ENCODE measurements around the gene SRCAP. TPM values are rescaled to one million over a fixed set of nuclear protein-coding genes. Genes with fewer than 3 reads are reported as not detected.

Gene SRCAP
- total and polyA plus RNA-seq, 3 experiments from 2014 or later = 33.0 to 76.3 (median 75.4) TPM

GRCh38 chr16:30777591-30778297 lies 78.8 kb downstream of the SRCAP start:
- Histone ChIP-seq H3K27me3 (ENCODE audit: insufficient read depth, low read length, poor library complexity, severe bottlenecking) (no peaks in the 10 kb centered on the region), H3K4me3 (ENCODE audit: low read length) (no peak overlapping the region), H3K9me3 (ENCODE audit: low read length) (no peaks in the 10 kb centered on the region), H3K36me3 (ENCODE audit: insufficient read depth, low read length) (peaks cover 2% of the 10 kb centered on the region), H3K4me1 (ENCODE audit: insufficient read depth, low read length) (peaks cover 4% of the 10 kb centered on the region), H3K27ac (ENCODE audit: low read depth, low read length) (peak overlapping the region; percentile 38)
- no peak for DNase-seq
- Mint-ChIP-seq H3K27ac (no peak overlapping the region), H3K4me3 (peak overlapping the region in 4 of 7 donors; percentile 19 to 88 (median 48)), H3K4me1 (peaks cover 13 to 31% (median 15%) of the 10 kb centered on the region in 3 donors), H3K36me3 (peaks cover 0 to 23% (median 5%) of the 10 kb centered on the region in 3 donors), H3K27me3 (peaks cover 0 to 6% of the 10 kb centered on the region in 2 donors), H3K9me3 (no peaks in the 10 kb centered on the region)
- ChIA-PET POLR2A (no interaction called here), CTCF (no interaction called here)

- ChIA-PET CTCF (no interaction called here), POLR2A (no interaction called here)
- Mint-ChIP-seq H3K4me3 (peak overlapping the region in 2 of 7 donors; percentile 32 to 44), H3K27ac (no peak overlapping the region), H3K9me3 (no peaks in the 10 kb centered on the region), H3K27me3 (peaks cover 0 to 6% of the 10 kb centered on the region in 2 donors), H3K4me1 (peaks cover 8 to 27% (median 8%) of the 10 kb centered on the region in 3 donors), H3K36me3 (peaks cover 0 to 22% (median 2%) of the 10 kb centered on the region in 3 donors)
- no peak for DNase-seq
- Histone ChIP-seq H3K36me3 (ENCODE audit: insufficient read depth, low read length) (no peaks in the 10 kb centered on the region), H3K4me3 (ENCODE audit: low read length) (no peak overlapping the region), H3K9me3 (ENCODE audit: low read length) (no peaks in the 10 kb centered on the region), H3K27me3 (ENCODE audit: insufficient read depth, low read length, poor library complexity, severe bottlenecking) (no peaks in the 10 kb centered on the region), H3K4me1 (ENCODE audit: insufficient read depth, low read length) (peaks cover 4% of the 10 kb centered on the region), H3K27ac (ENCODE audit: low read depth, low read length) (peak overlapping the region; percentile 38)
Observed at GRCh38 chr16:30778549-30779244, 79.7 kb downstream of the SRCAP start.

GRCh38 chr16:30779596-30779995 lies 80.6 kb downstream of the SRCAP start:
- Histone ChIP-seq H3K27me3 (ENCODE audit: insufficient read depth, low read length, poor library complexity, severe bottlenecking) (no peaks in the 10 kb centered on the region), H3K27ac (ENCODE audit: low read depth, low read length) (no peak overlapping the region), H3K36me3 (ENCODE audit: insufficient read depth, low read length) (no peaks in the 10 kb centered on the region), H3K9me3 (ENCODE audit: low read length) (no peaks in the 10 kb centered on the region), H3K4me3 (ENCODE audit: low read length) (no peak overlapping the region), H3K4me1 (ENCODE audit: insufficient read depth, low read length) (peaks cover 4% of the 10 kb centered on the region)
- Mint-ChIP-seq H3K4me1 (peaks cover 8 to 23% (median 8%) of the 10 kb centered on the region in 3 donors), H3K27ac (no peak overlapping the region), H3K36me3 (peaks cover 0 to 15% (median 2%) of the 10 kb centered on the region in 3 donors), H3K4me3 (no peak overlapping the region), H3K9me3 (no peaks in the 10 kb centered on the region), H3K27me3 (peaks cover 0 to 6% of the 10 kb centered on the region in 2 donors)
- DNase-seq = no peak
- CTCF ChIA-PET = no interaction called here
- POLR2A ChIA-PET = no interaction called here

- POLR2A ChIA-PET = no interaction called here
- Mint-ChIP-seq H3K4me3 (no peak overlapping the region), H3K36me3 (peaks cover 0 to 12% (median 2%) of the 10 kb centered on the region in 3 donors), H3K27me3 (peaks cover 0 to 6% of the 10 kb centered on the region in 2 donors), H3K9me3 (no peaks in the 10 kb centered on the region), H3K4me1 (peaks cover 8 to 20% (median 8%) of the 10 kb centered on the region in 3 donors), H3K27ac (no peak overlapping the region)
- DNase-seq = no peak
- Histone ChIP-seq H3K27ac (ENCODE audit: low read depth, low read length) (no peak overlapping the region), H3K4me1 (ENCODE audit: insufficient read depth, low read length) (peaks cover 2% of the 10 kb centered on the region), H3K27me3 (ENCODE audit: insufficient read depth, low read length, poor library complexity, severe bottlenecking) (no peaks in the 10 kb centered on the region), H3K4me3 (ENCODE audit: low read length) (no peak overlapping the region), H3K36me3 (ENCODE audit: insufficient read depth, low read length) (no peaks in the 10 kb centered on the region), H3K9me3 (ENCODE audit: low read length) (no peaks in the 10 kb centered on the region)
- CTCF ChIA-PET = no interaction called here
Observed at GRCh38 chr16:30780021-30780420, 81.0 kb downstream of the SRCAP start.

GRCh38 chr16:30780549-30780948 lies 81.6 kb downstream of the SRCAP start:
- CTCF ChIA-PET = no interaction called here
- H3K36me3 ChIP-seq (ENCODE audit: insufficient read depth, low read length) = no peaks in the 10 kb centered on the region

GRCh38 chr16:30782486-30783279 lies 83.7 kb downstream of the SRCAP start:
- peak overlapping the region in 1 of 7 donors; percentile 37 for H3K4me3 Mint-ChIP-seq
- no peaks in the 10 kb centered on the region for H3K9me3 ChIP-seq (ENCODE audit: low read length)
- no peak overlapping the region for H3K27ac ChIP-seq (ENCODE audit: low read depth, low read length)
- peaks cover 7% of the 10 kb centered on the region for H3K27me3 ChIP-seq (ENCODE audit: insufficient read depth, low read length, poor library complexity, severe bottlenecking)
- peaks cover 0 to 11% (median 2%) of the 10 kb centered on the region in 3 donors for H3K36me3 Mint-ChIP-seq
- no peaks in the 10 kb centered on the region for H3K9me3 Mint-ChIP-seq
- H3K27ac Mint-ChIP-seq = peak overlapping the region in 1 of 8 donors; percentile 33
- H3K4me1 Mint-ChIP-seq = peaks cover 6 to 20% (median 9%) of the 10 kb centered on the region in 3 donors
- ChIA-PET POLR2A (no interaction called here), CTCF (interaction anchor here (0.8 kb wide), 1 partner anchor 62 kb away, joined by 3 read pairs; no protein-coding TSS in a partner anchor)
- H3K27me3 Mint-ChIP-seq = peaks cover 1 to 8% of the 10 kb centered on the region in 2 donors
- H3K4me1 ChIP-seq (ENCODE audit: insufficient read depth, low read length) = peaks cover 11% of the 10 kb centered on the region
- H3K36me3 ChIP-seq (ENCODE audit: insufficient read depth, low read length) = no peaks in the 10 kb centered on the region
- no peak for DNase-seq
- no peak overlapping the region for H3K4me3 ChIP-seq (ENCODE audit: low read length)

More at GRCh38 chr16:30780549-30780948, 81.6 kb downstream of the SRCAP start:
- H3K4me1 ChIP-seq (ENCODE audit: insufficient read depth, low read length) = no peaks in the 10 kb centered on the region
- H3K4me1 Mint-ChIP-seq = peaks cover 6 to 20% (median 8%) of the 10 kb centered on the region in 3 donors
- H3K27me3 ChIP-seq (ENCODE audit: insufficient read depth, low read length, poor library complexity, severe bottlenecking) = no peaks in the 10 kb centered on the region
- no peaks in the 10 kb centered on the region for H3K9me3 Mint-ChIP-seq
- H3K27me3 Mint-ChIP-seq = peaks cover 0 to 8% of the 10 kb centered on the region in 2 donors
- no peak overlapping the region for H3K27ac Mint-ChIP-seq
- peak overlapping the region; percentile 0 for H3K27ac ChIP-seq (ENCODE audit: low read depth, low read length)
- DNase-seq = no peak
- peak overlapping the region in 1 of 7 donors; percentile 64 for H3K4me3 Mint-ChIP-seq
- POLR2A ChIA-PET = no interaction called here
- no peaks in the 10 kb centered on the region for H3K9me3 ChIP-seq (ENCODE audit: low read length)
- H3K36me3 Mint-ChIP-seq = peaks cover 0 to 11% (median 2%) of the 10 kb centered on the region in 3 donors
- no peak overlapping the region for H3K4me3 ChIP-seq (ENCODE audit: low read length)

- H3K27me3 Mint-ChIP-seq = peaks cover 9 to 14% of the 10 kb centered on the region in 2 donors
- H3K36me3 Mint-ChIP-seq = peaks cover 0 to 11% (median 2%) of the 10 kb centered on the region in 3 donors
- ChIA-PET POLR2A (no interaction called here), CTCF (interaction anchor here (0.8 kb wide), 1 partner anchor 61 kb away, joined by 3 read pairs; no protein-coding TSS in a partner anchor)
- Histone ChIP-seq H3K9me3 (ENCODE audit: low read length) (no peaks in the 10 kb centered on the region), H3K4me3 (ENCODE audit: low read length) (no peak overlapping the region), H3K4me1 (ENCODE audit: insufficient read depth, low read length) (peaks cover 14% of the 10 kb centered on the region), H3K27me3 (ENCODE audit: insufficient read depth, low read length, poor library complexity, severe bottlenecking) (peaks cover 7% of the 10 kb centered on the region), H3K27ac (ENCODE audit: low read depth, low read length) (no peak overlapping the region), H3K36me3 (ENCODE audit: insufficient read depth, low read length) (no peaks in the 10 kb centered on the region)
- H3K9me3 Mint-ChIP-seq = no peaks in the 10 kb centered on the region
- DNase-seq = no peak
- no peak overlapping the region for H3K4me3 Mint-ChIP-seq
- H3K4me1 Mint-ChIP-seq = peaks cover 9 to 24% (median 13%) of the 10 kb centered on the region in 3 donors
- H3K27ac Mint-ChIP-seq = no peak overlapping the region
Observed at GRCh38 chr16:30783280-30784109, 84.5 kb downstream of the SRCAP start.

Measured in CD8-positive, alpha-beta memory T cell (primary cell).